MCF 10A (cell line): ENCODE measurements around the gene ANXA8. TPM values are rescaled to one million over a fixed set of nuclear protein-coding genes. Genes with fewer than 3 reads are reported as not detected.
A peak's percentile ranks its signal among the peaks of the same experiment; 100 is the strongest.
"Not testable (repeated sequence)": the region's sequence is repeated elsewhere in the genome, so short reads cannot be mapped to it uniquely, and the experiment has no call there.

Source experiments
- BruUV-seq: library from RNA; stranded (reverse); fragments of 400-500 nt; replicated peaks from 2 replicates; lab custom pipeline; 2021; lab: Mats Ljungman, UMichigan
- CTCF ChIA-PET: fragments of 300-600 bp; sonication (Branson Sonifier 250); formaldehyde crosslinking; extraction: SDS; loops from one replicate; lab custom pipeline; 2021; ENCODE audit warnings: antibody characterized with exemption, inconsistent platforms; lab: Yijun Ruan, JAX
- POLR2A ChIA-PET: fragments of 300-600, 350-650 bp; sonication (Branson Sonifier 250); formaldehyde crosslinking; extraction: SDS; loops from one replicate; lab custom pipeline; 2020; ENCODE audit warnings: antibody characterized with exemption, inconsistent platforms; lab: Yijun Ruan, JAX
- DNase-seq: peaks from one replicate; pipeline ENCODE4 v3.0.0-alpha.2; 2018; ENCODE audit not compliant: unreplicated experiment
- H3K27ac Mint-ChIP-seq: one replicate; pipeline ENCODE4 v1.8.0; 2022; ENCODE audit warnings: mild to moderate bottlenecking, low read depth, mixed read lengths; ENCODE audit not compliant: unreplicated experiment
- H3K27me3 Mint-ChIP-seq: one replicate; pipeline ENCODE4 v1.8.0; 2022; ENCODE audit warnings: mixed read lengths; ENCODE audit not compliant: insufficient read depth, unreplicated experiment
- H3K36me3 Mint-ChIP-seq: one replicate; pipeline ENCODE4 v1.8.0; 2022; ENCODE audit warnings: mild to moderate bottlenecking, moderate library complexity, mixed read lengths; ENCODE audit not compliant: insufficient read depth, unreplicated experiment
- H3K4me1 Mint-ChIP-seq: one replicate; pipeline ENCODE4 v1.8.0; 2022; ENCODE audit warnings: mixed read lengths; ENCODE audit not compliant: insufficient read depth, unreplicated experiment
- H3K4me3 Mint-ChIP-seq: one replicate; pipeline ENCODE4 v1.8.0; 2022; ENCODE audit warnings: mild to moderate bottlenecking, moderate library complexity, mixed read lengths; ENCODE audit not compliant: unreplicated experiment
- H3K9me3 Mint-ChIP-seq: one replicate; pipeline ENCODE4 v1.8.0; 2022; ENCODE audit warnings: mixed read lengths; ENCODE audit not compliant: unreplicated experiment
- CTCF ChIP-seq: fragments of 200-600 bp; IDR thresholded peaks from one replicate; pipeline ENCODE4 v1.8.0; 2022; ENCODE audit warnings: antibody characterized with exemption, mild to moderate bottlenecking; ENCODE audit not compliant: unreplicated experiment
- intact Hi-C: fragments of 100-400 bp; cut with micrococcal nuclease; formaldehyde crosslinking; loops from 2 replicates; pipeline ENCODE4 v1.14.1; 2022
- total RNA-seq: library from RNA; stranded (reverse); gene quantifications from 2 replicates; pipeline ENCODE4 v1.2.3, GENCODE V29; 2022

ANXA8 gene
- total RNA-seq, 1 experiment from 2014 or later: 103 TPM

DNA sequence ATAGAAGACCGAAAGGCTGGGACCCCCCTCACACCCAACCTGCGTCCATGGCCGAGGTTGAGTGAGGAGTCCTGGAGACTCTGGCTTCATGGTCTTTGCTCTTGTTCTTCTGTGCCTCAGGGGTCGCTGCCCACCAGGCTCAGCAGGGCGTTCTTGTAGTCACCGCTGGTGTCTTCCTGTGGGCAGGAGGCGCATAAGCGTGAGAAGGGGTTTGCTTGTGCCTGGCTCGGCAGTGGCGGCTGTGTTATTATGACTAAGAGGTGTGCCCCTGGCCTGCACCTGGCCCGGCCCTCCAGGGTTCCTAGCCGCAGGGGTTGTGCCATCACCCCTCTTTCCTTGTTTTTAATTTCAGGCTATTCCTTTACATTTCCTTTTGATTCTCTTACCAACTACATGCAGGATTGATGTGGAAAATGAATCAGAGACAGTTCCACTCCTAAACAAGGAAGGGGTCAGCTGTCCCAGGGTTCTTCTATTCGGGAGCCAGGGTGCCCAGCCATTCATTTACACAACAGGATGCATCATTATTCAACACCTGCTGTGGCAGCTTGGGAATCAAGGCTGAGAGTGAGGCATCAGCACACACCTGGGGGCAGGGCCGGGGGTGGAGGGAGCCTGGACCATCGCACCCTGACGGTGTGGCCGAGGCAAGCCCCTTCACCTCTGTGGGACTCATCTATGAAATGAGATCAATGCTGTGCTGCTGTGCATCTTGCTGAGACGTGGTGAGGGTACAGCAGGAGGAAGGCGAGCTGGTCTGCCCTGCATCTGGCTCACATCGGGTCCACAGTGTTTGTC is 15.0 kb downstream of the ANXA8 start:
- H3K27ac Mint-ChIP-seq, CTCF ChIA-PET, H3K36me3 Mint-ChIP-seq, POLR2A ChIA-PET, H3K4me3 Mint-ChIP-seq, H3K4me1 Mint-ChIP-seq, H3K9me3 Mint-ChIP-seq, intact Hi-C loops, H3K27me3 Mint-ChIP-seq, DNase-seq, BruUV-seq: not testable (repeated sequence)

GRCh38 chr10:47467957-47468356 is 16.0 kb downstream of the ANXA8 start:
- BruUV-seq: not testable (repeated sequence)

GRCh38 chr10:47467458-47467857 is 16.5 kb downstream of the ANXA8 start:
- H3K27me3 Mint-ChIP-seq, H3K27ac Mint-ChIP-seq, DNase-seq, H3K4me1 Mint-ChIP-seq, H3K9me3 Mint-ChIP-seq, H3K36me3 Mint-ChIP-seq, CTCF ChIA-PET, POLR2A ChIA-PET, BruUV-seq, H3K4me3 Mint-ChIP-seq, intact Hi-C loops: not testable (repeated sequence)

More at GRCh38 chr10:47467957-47468356, 16.0 kb downstream of the ANXA8 start:
- DNase-seq, H3K4me1 Mint-ChIP-seq, POLR2A ChIA-PET, CTCF ChIA-PET, H3K27ac Mint-ChIP-seq, H3K36me3 Mint-ChIP-seq, intact Hi-C loops, H3K9me3 Mint-ChIP-seq, H3K27me3 Mint-ChIP-seq, H3K4me3 Mint-ChIP-seq: not testable (repeated sequence)

DNA sequence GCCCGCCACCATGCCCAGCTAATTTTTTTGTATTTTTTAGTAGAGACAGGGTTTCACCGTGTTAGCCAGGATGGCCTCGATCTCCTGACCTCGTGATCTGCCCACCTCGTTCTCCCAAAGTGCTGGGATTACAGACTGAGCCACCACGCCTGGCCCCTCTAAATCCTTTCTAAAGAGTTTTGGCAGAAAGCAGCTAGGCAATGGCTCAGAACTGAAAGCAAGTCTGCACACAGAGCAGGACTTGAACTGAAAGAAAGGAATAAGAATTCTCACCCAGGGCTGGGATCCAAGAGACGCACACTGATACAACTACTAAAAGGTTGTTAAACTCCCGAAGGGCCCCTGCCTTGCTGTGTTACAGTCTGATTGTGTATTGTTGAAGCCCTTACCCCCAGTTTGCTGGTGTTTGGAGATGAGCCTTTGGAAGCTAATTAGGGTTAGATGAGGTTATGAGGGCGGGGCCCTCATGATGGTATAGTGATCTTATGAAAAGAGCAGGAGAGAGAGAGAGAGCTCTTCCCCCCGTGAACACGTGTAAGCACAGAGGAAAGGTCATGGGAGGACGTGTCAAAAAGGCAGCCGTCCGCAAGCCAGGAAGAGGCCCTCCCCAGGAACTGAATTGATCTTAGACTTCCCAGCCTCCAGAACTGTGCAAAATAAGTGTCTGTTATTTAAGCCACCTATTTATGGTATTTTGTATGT is 18.5 kb downstream of the ANXA8 start:
- BruUV-seq, H3K36me3 Mint-ChIP-seq, H3K27me3 Mint-ChIP-seq, H3K9me3 Mint-ChIP-seq, intact Hi-C loops, H3K27ac Mint-ChIP-seq, H3K4me3 Mint-ChIP-seq, CTCF ChIA-PET, POLR2A ChIA-PET, H3K4me1 Mint-ChIP-seq, DNase-seq: not testable (repeated sequence)

DNA sequence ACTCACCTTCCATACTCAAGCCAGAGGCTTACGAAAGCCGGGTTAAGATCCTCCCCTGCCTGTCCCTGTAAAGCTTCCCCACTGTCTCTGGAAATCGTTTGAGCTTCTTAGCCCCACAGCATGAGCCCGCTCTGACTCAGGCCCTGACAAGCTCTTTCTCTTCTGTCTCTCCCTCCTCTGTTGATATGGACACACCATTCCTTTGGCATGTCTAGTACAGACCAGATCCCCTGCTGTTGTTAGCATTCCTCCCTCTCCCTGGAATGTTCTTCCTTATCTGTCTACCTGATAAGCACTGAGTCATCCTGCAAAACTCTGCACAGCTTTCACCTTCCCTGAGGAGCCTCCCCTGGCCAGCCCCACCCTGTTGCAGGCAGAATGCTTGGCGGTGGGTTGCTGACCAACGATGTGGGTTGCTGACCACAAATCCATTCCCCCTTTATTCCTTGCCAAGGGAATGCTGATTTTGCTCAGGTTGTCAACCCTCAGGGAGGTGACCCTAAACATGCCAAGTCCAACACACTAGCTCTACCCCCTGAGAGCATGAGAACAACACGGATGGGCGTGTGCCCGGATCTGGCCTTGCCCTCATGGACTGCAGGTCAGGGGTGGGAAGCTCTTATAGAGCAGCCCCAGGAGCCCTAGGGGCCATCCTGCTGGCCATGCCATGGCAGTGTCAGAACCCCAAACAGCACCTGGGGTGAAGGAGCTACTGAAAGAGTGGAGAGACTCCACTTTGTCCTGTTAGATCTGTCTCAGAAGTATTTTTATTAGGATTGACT is 21.1 kb downstream of the ANXA8 start:
- peaks cover 22% of the 10 kb centered on the region for H3K4me1 Mint-ChIP-seq
- CTCF ChIA-PET, H3K4me3 Mint-ChIP-seq, H3K27me3 Mint-ChIP-seq, H3K9me3 Mint-ChIP-seq, BruUV-seq, H3K27ac Mint-ChIP-seq, H3K36me3 Mint-ChIP-seq, intact Hi-C loops, POLR2A ChIA-PET, DNase-seq: not testable (repeated sequence)

GRCh38 chr10:47461261-47461687 is 22.6 kb downstream of the ANXA8 start:
- TF ChIP-seq CTCF: peak; percentile 18
- Mint-ChIP-seq H3K4me3 (peak overlapping the region; percentile 64), H3K27ac (peak overlapping the region; percentile 93), H3K4me1 (peaks cover 22% of the 10 kb centered on the region)
- H3K9me3 Mint-ChIP-seq, BruUV-seq, H3K27me3 Mint-ChIP-seq, POLR2A ChIA-PET, CTCF ChIA-PET, H3K36me3 Mint-ChIP-seq, intact Hi-C loops: not testable (repeated sequence)
- peak; percentile 73 for DNase-seq
